T47D (cell line): Measurements from ENCODE around the gene PRSS33.
A peak's percentile ranks its signal among the peaks of the same experiment; 100 is the strongest.

Experiments used
- DNase-seq, 2 experiments: peaks; one replicate each; pipeline versions ENCODE4 v3.0.0 to v3.0.0-alpha.2; 2011 to 2012; ENCODE audit warnings: low read depth in 1 of 2, low spot score in 1 of 2
- JUND ChIP-seq: IDR thresholded peaks from 2 replicates; pipeline ENCODE4 v1.6.1; 2012; ENCODE audit warnings: low read depth
- in situ Hi-C: cut with HindIII; loops from 2 replicates; pipeline ENCODE4 v1.10.0; 2016; ENCODE audit warnings: low sequenced_read_pairs, low pct_unique_long_range_greater_than_20kb

The PRSS33 gene

DNA sequence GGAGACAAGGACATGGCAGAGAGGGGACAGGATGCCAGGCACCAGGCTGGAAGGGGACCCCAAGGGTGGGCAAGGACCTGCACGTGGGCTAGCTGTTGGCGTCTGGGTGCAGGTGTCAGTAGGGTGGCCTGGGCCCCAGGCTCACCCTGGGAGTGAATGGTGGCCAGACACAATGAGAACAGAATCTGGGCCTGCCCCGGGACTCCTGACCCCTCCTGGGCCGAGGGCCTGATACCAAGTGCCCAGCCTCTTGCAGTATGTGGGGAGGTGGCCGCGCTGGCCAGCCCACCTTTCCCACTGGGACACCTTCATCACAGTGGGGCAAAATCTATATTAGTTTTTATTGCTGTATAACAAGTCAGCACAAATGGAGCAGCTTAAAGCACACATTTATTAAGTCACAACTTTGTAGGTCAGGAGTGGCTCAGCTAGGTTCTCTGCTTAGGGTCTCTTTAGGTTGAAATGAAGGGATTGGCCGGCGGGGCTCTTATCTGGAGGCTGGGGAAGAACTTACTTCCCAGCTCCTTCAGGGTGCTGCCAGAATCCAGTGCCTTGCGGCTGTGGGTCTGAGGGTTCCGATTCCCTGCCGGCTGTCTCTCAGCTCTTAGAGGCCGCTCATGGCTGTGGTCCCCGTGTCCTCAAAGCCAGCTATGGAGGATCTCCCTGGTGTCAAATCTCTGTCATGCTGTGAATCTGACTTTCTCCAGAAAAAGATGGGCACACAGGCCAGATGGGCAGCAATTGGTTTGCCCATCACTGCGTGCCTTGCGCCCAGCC is 3.6 kb downstream of the PRSS33 start:
- no peak for DNase-seq
- in situ Hi-C loops = no loop called here
- TF ChIP-seq JUND = no peak

DNA sequence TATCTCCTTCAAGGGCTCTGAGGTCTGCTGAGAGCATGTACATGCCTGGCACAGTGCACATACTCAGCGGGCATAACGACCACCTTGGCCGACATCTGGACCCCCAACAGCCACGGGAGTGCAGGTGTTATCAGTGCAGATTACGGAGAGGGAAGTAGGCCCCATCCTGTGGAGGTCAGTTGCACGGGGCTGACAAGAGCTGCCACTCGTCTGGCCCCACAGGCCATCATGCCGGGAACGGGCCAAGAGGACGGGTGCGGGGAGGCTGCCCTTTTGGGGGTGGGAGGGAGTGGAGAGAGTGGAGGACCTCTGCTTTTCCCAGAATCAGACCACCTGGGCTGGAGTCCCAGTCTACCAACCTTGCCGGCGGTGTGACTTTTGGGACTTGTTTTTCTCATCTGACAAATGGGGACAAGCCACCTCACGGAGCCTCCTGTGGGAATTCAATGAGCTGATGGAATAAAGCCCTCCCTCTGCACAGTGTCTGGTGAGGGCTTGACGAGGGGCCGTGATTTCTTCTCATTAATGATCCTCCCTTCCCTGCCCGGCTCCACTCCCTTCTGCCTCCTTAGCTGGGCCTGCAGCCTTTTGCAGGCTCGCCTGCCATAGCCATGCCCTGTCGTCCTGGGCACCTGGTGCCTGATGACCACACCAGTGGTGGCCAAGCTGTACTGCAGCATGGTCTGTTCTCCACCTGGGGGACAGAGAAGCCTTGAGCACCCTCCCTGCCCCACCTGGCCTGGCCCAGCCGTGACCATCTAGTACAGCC is 4.6 kb downstream of the PRSS33 start:
- in situ Hi-C loops = no loop called here
- TF ChIP-seq JUND = no peak
- no peak for DNase-seq

DNA sequence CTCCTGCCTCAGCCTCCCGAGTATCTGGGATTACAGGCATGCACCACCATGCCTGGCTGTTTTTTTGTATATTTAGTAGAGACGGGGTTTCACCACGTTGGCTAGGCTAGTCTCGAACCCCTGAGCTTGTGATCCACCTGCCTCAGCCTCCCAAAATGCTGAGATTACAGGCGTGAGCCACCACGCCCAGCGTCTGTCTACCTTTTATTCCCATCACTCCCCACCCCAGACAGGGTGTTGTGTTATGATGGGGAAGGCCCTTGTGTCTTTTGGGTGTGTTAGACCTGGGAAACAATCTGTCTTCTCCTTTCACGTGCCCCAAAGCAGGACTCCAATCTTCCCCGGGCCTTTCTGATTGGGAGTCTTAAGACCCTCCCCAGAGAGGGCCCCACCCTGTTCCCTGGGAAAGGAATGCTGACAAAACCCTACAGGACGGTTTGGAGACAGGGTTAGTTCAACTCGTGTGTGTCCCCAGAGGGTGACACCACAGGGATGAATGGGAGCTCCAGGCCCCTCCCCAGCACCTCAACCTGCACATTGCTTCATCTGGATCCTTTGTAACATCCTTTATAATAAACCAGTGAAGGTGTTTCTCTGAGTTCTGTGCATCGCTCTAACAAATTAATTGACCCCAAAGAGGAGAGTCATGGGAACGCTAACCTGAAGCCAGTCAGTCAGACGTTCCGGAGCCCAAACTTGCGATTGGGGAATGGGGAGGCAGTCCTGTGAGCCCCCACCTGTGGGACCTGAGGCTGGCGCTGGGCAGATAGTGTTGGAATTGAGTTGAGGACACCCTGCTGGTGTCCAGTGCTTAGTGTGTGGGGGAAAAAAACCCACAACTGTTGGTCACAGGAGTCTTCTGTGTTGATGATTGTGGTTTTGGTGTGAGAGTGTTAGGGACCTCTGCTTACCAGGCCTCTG is 7.1 kb downstream of the PRSS33 start:
- in situ Hi-C loops = no loop called here

DNA sequence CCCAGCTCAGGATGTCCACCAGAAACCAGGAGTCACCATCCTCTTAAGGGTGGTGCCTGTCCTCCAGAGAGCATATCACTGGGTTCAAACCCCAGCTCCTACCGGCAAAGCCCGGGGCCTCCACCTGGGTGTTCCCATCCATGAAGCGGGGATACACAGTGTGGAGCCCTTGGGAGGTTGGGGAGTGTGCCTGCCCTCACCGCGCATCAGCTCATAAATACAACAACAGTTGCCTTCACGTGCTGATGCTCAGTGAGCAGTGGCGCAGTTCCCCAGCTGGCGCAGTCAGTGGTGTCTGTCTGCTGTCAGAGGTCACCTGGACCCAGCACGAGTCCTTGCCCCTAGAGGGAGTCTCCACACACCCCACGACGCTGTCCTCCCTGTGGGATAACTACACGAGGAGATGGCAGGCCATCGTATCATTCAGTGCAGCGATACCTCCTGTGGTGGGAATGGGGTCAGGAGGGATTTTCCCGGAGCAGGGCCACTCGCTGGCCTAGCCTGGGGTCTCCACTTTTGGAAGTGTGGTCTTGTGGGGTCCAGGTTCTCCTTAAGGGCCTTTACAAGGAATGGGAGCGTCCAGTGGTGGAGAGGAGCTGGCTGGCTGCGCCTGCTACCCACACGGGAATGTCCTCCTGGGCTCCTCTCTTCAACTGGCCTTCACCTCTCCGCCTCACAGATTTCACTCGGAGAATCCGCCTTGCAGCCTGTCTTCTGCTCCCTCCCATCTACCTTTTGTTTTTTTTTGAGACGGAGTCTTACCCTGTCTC is 8.0 kb downstream of the PRSS33 start:
- no peak for DNase-seq
- in situ Hi-C loops = no loop called here
- no peak for TF ChIP-seq JUND

More for the DNA sequence above, 7.1 kb downstream of the PRSS33 start:
- no peak for DNase-seq
- no peak for TF ChIP-seq JUND

DNA sequence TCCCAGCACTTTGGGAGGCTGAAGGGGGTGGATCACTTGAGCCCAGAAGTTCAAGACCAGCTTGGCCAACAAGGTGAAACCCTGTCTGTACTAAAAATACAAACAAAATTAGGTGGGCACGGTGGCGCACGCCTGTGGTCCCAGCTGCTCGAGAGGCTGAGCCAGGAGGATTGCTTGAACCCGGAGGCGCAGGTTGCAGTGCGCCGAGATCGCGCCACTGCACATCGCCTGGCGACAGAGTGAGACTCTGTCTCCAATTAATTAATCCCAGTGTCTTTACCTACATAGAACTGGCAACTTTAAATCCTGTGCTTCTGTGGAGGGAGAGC is 8.8 kb downstream of the PRSS33 start:
- in situ Hi-C loops = no loop called here
- DNase-seq = no peak
- TF ChIP-seq JUND = no peak

DNA sequence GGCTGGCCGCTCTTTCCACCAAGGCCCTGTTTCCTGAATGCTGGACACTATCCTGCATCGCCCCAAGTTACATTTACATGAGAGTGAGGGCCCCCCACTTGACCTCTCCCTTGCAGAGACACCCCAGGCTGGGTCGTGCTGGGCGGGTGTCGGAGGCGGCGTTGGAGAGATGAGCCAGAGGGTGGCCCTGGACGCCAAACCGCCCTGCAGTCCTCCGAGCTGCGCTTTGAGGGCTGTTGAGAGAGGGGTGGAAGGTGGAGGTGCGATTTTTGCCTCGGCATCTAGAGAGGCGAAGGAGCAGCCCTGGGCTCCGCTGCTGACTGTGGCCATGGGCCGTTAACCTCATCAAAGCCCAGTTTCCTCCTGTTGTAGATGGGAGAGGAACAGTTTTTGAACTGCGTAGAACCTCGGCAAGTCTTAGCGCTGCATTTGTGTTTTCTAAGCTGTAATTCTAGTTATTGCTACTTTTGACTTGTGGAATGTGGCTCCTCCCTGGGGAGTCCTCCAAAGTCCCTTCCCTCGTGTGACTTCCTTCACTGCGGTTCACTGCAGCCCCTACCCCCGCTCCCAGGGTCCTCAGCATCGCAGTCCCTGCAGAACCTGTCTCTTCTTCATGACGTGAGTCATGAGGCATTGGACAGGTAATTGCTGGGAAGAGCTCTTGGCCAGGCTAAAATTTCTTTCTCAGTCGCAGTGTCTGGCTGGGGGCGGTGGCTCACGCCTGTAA is 9.3 kb downstream of the PRSS33 start:
- in situ Hi-C loops = no loop called here
- peak in 1 of 2 experiments; percentile 52 for DNase-seq
- TF ChIP-seq JUND = no peak

DNA sequence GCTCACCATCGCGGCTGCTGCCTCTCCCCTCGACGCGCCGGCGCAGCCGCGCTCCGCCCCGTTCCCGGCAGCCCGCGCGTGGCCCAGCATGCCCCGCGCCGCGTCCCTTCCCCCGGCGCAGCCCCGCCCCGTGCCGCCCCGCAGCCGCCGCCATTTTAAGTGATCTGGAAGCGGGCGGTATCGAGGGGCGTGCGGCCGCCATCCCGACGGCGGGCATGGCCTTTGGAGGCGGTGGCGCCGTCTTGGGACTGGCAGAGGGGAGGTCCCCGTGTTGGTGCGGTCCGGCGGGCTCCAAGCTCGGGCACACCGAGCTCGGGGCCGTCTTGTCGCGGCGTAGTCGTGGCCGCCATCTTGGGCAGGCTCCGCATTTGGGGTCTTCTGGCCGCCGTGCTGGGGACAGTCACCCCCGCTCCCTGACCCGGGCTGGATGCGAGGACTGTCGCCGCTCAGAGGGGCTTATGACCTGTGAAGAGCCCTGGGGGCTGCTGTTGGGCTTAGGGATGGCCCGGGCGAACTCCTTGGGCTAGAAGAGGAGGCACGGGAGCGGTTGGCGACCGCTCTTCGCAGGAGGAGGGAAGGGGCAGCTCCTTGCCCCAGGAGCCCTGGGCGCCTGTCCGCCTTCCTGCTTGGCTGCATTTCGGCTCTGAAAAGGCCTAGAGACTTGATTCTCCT is 10.0 kb downstream of the PRSS33 start, which contains the start of gene ELOB:
TSS of gene ELOB (minus strand) at position 50 of the 672 bp plus-strand sequence. CDS start at position 9, 41 bp downstream.
- no peak for TF ChIP-seq JUND
- peak; percentile 88 to 91 for DNase-seq
- in situ Hi-C loops = no loop called here

DNA sequence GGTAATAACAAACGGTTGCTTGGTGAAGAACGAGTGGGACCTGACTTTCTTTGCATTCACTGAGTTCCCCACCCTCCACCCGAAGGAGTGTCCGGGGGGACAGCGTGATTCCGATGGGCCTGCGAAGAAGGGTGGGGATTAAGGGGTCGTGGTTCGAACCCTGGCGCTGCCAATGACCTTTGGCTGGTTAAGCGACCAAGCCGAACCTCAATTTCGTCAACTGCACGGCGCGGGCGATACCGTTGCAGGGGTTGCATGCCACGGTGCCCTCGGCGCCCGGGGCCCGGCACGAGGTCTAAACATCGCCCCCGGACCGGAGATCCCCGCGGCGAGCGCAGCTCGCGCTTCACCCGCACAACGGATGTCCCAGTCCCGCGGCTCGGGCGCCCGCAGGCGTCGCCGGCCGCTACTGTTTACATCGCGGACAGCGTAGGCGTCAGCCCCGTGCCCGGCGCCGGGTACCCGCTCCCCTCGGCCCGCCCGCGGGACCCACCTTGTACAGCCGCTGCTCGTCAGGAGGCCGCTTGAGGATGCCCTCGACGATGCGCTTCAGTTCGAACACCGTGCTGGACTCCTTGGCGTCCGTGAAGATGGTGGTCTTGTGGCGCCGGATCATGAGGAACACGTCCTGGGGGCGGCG is 10.7 kb downstream of the PRSS33 start:
- TF ChIP-seq JUND = no peak
- in situ Hi-C loops = no loop called here
- no peak for DNase-seq

DNA sequence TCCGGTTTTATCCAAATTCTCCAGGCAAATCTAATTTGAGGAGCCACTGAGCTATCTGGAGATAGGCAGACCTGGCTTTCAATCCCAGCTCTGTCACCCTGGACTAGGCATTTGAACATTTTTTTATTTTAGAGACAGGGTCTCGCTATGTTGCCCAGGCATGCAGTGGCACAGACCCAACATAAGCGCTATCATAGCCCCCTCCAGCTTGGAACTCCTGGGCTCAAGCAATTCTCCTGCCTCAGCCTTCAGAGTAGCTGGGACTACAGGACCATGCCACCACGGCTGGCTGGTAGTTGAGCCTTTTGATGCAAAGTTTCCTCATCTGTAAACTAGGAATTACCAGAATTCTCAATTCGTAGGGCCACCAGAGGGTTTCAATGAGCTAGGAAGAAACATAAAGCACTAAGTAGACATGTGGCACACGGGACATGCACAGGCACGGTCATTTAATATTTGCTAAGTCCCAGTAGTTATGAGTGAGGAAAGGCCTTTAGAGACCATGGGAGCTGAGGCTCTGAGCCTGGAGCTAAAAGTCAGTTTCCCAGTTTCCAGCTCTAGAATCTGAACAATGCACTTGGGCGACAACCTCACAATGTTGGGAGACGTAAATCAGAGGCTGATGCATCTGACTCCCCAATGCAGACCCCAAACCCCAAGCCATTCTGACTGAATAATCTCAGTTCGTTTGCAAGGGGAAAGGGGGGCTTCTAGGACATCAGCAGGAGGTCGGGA is 11.4 kb downstream of the PRSS33 start:
- DNase-seq = no peak
- TF ChIP-seq JUND = no peak
- in situ Hi-C loops = no loop called here

DNA sequence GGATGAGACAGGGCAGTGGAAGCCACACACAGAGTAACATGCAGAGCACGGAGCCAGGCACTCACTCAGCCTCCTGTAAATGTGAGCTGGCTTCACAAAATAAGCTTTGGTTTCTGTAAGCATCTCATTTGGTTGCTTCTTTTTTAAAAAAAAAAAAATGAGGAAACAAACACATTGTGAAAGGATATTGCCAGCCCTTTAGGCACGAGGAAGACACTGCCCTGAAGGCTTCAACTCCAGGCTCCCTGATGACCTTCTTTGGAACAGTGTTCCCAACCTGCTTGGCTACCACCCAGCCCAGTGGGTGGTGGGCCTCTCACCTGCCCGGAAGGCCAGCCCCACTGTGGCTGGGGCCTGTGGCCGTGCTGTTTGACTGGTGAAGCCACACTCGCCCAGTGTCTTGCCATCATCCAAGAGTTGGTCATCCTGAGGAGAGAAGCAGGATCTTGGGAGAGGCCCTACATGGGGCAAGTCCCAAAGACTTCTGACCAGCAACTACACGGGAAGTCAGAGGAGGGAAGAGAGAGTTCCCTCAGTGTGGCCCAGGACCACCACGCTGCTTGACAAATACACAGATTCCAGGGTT is 12.1 kb downstream of the PRSS33 start:
- no peak for DNase-seq
- TF ChIP-seq JUND = no peak
- in situ Hi-C loops = no loop called here
